Type B pancreatic cell (in vitro differentiated cells): ENCODE results near the gene ANKRD12. TPM values are rescaled to one million over a fixed set of nuclear protein-coding genes. Genes with fewer than 3 reads are reported as not detected.

Experiments
- DNase-seq: peaks from one replicate; pipeline ENCODE4 v3.0.0; 2021; ENCODE audit warnings: mixed read lengths; ENCODE audit not compliant: unreplicated experiment; ENCODE audit errors: extremely low spot score
- H3K27ac Mint-ChIP-seq: 2 replicates; pipeline ENCODE4 v1.8.0; 2021; ENCODE audit warnings: mild to moderate bottlenecking, mixed read lengths
- H3K27me3 Mint-ChIP-seq: 2 replicates; pipeline ENCODE4 v1.8.0; 2021; ENCODE audit warnings: mixed read lengths
- H3K36me3 Mint-ChIP-seq: 2 replicates; pipeline ENCODE4 v1.8.0; 2021; ENCODE audit warnings: mixed read lengths
- H3K4me1 Mint-ChIP-seq: one replicate; pipeline ENCODE4 v1.8.0; 2021; ENCODE audit warnings: mixed read lengths; ENCODE audit not compliant: unreplicated experiment
- H3K4me3 Mint-ChIP-seq: 2 replicates; pipeline ENCODE4 v1.8.0; 2021; ENCODE audit warnings: mild to moderate bottlenecking, mixed read lengths
- H3K9me3 Mint-ChIP-seq: 2 replicates; pipeline ENCODE4 v1.8.0; 2021; ENCODE audit warnings: mixed read lengths
- total RNA-seq: library from RNA; stranded (reverse); gene quantifications from 2 replicates; pipeline ENCODE4 v1.2.1, GENCODE V29; 2021; ENCODE audit warnings: low replicate concordance
- TF ChIP-seq, protein P1 (sequence below): fragments of 200-600 bp; sonication (generic); conservative IDR thresholded peaks from 2 replicates; pipeline ENCODE4 v1.5.0; 2021; ENCODE audit warnings: antibody characterized with exemption, mild to moderate bottlenecking

ANKRD12 gene
- total RNA-seq, 1 donor from 2014 or later: 38.8 TPM

DNA sequence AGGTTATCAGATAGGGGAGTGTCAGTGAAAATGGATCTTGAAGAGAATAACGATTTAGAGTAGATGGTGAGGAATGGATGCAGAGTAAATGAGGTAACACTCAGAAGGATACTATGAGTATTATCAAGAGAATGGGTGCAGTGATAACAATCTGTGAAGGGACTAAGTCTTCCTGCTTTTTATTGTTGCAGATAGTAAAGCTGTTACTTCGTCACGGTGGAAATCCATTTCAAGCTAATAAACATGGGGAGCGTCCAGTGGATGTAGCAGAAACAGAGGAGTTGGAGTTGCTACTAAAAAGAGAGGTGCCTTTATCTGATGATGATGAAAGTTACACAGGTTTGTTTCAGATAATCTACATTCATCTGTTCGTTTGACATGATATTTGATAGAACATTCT lies 85.1 kb downstream of the ANKRD12 start:
- TF ChIP-seq, protein P1, sequence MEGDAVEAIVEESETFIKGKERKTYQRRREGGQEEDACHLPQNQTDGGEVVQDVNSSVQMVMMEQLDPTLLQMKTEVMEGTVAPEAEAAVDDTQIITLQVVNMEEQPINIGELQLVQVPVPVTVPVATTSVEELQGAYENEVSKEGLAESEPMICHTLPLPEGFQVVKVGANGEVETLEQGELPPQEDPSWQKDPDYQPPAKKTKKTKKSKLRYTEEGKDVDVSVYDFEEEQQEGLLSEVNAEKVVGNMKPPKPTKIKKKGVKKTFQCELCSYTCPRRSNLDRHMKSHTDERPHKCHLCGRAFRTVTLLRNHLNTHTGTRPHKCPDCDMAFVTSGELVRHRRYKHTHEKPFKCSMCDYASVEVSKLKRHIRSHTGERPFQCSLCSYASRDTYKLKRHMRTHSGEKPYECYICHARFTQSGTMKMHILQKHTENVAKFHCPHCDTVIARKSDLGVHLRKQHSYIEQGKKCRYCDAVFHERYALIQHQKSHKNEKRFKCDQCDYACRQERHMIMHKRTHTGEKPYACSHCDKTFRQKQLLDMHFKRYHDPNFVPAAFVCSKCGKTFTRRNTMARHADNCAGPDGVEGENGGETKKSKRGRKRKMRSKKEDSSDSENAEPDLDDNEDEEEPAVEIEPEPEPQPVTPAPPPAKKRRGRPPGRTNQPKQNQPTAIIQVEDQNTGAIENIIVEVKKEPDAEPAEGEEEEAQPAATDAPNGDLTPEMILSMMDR: no peak
- Mint-ChIP-seq H3K36me3 (peaks cover 30% of the 10 kb centered on the region), H3K27me3 (no peaks in the 10 kb centered on the region), H3K4me3 (no peak overlapping the region), H3K4me1 (no peaks in the 10 kb centered on the region), H3K9me3 (no peaks in the 10 kb centered on the region), H3K27ac (no peak overlapping the region)
- no peak for DNase-seq

DNA sequence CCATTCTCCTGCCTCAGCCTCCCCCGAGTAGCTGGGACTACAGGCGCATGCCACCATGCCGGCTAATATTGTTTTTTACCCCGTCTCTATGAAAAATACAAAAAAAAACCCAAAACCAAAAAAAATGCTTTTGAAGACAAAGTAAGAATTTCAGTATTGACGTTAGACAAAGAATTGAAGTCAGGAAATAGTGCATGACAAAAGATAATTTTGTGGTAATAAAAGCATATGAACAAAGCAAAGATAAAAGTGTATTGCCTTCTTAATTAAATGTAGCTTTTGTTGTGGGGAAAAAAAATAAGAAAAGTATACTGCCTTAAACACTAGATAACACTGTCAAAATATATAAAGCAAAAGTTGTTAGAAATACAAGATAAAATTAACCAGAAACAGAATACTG lies 86.8 kb downstream of the ANKRD12 start:
- Mint-ChIP-seq H3K27ac (no peak overlapping the region), H3K4me1 (no peaks in the 10 kb centered on the region), H3K27me3 (no peaks in the 10 kb centered on the region), H3K9me3 (no peaks in the 10 kb centered on the region), H3K4me3 (no peak overlapping the region), H3K36me3 (peaks cover 29% of the 10 kb centered on the region)
- no peak for DNase-seq
- TF ChIP-seq, protein P1: no peak

DNA sequence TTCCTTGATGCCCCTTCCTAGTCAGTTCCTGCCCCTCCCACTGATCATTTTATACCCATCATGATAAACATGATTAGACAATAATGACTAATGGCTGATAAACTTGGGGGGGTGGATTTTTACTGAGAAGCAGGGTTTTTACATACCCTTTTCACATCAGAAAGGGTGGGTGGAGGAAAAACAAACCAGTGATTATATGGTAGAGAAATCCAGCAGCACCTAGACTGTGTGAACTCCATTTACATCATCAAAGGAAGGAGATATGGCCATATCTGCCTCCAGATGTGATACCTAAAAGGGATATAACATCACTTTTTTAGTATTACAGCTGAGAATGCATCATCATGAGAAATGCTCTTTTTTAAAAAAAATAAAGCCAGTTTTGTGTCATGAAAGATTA lies 89.9 kb downstream of the ANKRD12 start:
- Mint-ChIP-seq H3K36me3 (peaks cover 28% of the 10 kb centered on the region), H3K27ac (no peak overlapping the region), H3K27me3 (no peaks in the 10 kb centered on the region), H3K4me1 (no peaks in the 10 kb centered on the region), H3K9me3 (peaks cover 4% of the 10 kb centered on the region), H3K4me3 (no peak overlapping the region)
- TF ChIP-seq, protein P1: no peak
- DNase-seq: no peak

DNA sequence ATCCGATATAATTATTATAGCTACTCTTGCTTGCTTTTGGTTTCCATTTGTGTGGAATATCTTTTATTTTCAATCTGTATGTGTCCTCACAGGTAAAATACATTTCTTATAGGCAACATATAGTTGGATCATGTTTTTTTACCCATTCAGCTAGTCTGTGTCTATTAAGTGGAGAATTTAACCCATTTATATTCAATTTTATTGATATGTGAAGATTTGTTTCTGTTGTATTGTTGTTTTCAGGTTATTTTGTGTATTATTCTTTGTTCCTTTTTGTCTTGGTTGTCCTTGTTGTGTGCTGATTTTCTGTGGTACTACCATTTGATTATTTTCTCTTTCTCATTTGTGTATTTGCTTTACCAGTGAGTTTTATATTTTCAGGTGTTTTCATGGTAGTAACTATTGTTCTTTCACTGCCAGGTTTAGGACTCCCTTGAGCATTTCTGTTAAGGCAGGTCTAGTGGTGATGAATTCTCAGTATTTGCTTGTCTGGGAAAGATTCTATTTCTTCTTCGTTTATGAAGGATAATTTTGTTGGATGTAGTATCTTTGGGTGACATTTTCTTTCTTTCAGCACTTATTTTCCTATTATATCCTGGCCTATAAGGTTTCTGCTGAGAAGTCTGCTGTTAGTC lies 95.4 kb downstream of the ANKRD12 start:
- Mint-ChIP-seq H3K9me3 (peaks cover 13% of the 10 kb centered on the region), H3K4me3 (no peak overlapping the region), H3K27ac (no peak overlapping the region), H3K27me3 (no peaks in the 10 kb centered on the region), H3K36me3 (peaks cover 43% of the 10 kb centered on the region), H3K4me1 (no peaks in the 10 kb centered on the region)
- TF ChIP-seq, protein P1: no peak
- DNase-seq: no peak

DNA sequence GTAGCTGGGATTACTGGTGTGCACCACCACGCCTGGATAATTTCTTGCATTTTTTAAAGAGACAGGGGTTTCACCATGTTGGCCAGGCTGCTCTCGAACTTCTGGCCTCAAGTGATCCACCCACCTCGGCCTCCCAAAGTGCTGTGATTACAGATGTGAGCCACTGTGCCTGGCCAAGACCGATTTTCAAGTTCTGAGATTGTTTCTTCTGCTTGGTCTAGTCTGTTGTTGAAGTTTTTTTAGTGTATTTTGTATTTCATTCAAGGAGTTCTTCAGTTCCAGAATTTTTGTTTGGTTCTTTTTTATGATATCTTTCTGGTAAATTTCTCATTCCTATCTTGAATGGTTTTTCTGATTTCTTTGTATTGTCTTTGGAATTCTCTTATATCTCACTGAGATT lies 96.4 kb downstream of the ANKRD12 start:
- no peak for DNase-seq
- Mint-ChIP-seq H3K36me3 (peaks cover 43% of the 10 kb centered on the region), H3K27ac (no peak overlapping the region), H3K9me3 (peaks cover 13% of the 10 kb centered on the region), H3K27me3 (no peaks in the 10 kb centered on the region), H3K4me1 (no peaks in the 10 kb centered on the region), H3K4me3 (no peak overlapping the region)
- TF ChIP-seq, protein P1: no peak
